ENCODE measurements around the gene IL10.

DNA sequence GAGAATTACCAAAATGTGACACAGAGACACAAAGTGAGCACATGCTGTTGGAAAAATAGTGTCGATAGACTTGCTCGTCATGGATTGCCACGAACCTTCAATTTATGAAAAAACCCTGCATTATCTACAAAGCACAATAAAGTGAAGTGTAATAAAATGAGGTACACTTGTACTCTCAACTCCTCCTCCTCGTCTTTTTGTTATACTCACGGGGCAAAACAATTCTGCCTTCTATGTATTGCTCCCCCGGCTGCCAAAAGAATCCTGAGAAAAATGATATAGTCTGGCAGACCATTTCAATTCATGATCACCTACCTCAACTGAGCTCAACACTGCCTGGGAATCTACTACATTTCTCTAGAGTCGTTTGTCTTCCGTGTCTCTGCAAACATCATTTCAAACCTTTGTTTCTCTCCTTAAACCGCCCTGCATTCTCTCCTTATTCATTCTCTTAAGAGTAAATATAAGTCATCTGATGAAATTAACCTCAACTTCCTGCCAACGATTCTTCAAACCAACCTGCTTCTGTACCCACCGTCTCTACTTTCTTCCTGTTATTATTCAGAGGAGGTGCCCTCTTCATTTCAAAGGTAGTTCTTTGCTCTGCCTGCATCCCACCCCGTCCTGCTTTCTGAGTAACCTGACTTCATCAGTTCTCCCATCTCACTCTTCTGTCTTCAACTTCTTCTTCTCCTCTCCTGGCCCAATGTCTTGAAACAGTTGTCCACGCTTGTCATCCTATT lies 14.6 kb downstream of the IL10 start:
- TF ChIP-seq EZH2 (IDR thresholded peaks at IDR 0.05; ENCODE audit: low read length): no peak
- TF ChIP-seq, protein P1, sequence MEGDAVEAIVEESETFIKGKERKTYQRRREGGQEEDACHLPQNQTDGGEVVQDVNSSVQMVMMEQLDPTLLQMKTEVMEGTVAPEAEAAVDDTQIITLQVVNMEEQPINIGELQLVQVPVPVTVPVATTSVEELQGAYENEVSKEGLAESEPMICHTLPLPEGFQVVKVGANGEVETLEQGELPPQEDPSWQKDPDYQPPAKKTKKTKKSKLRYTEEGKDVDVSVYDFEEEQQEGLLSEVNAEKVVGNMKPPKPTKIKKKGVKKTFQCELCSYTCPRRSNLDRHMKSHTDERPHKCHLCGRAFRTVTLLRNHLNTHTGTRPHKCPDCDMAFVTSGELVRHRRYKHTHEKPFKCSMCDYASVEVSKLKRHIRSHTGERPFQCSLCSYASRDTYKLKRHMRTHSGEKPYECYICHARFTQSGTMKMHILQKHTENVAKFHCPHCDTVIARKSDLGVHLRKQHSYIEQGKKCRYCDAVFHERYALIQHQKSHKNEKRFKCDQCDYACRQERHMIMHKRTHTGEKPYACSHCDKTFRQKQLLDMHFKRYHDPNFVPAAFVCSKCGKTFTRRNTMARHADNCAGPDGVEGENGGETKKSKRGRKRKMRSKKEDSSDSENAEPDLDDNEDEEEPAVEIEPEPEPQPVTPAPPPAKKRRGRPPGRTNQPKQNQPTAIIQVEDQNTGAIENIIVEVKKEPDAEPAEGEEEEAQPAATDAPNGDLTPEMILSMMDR (optimal IDR thresholded peaks at IDR 0.05 in 1 of 3, IDR thresholded peaks at IDR 0.05 in 1 of 3, conservative IDR thresholded peaks at IDR 0.05 in 1 of 3; ENCODE audit: extremely low read depth in 1 of 3, insufficient read depth in 2 of 3, low read length in 3 of 3): no peak

All from keratinocyte (primary cell).